ENCODE data around the gene ARHGEF19. TPM values are rescaled to one million over a fixed set of nuclear protein-coding genes. Genes with fewer than 3 reads are reported as not detected.
A peak's percentile ranks its signal among the peaks of the same experiment; 100 is the strongest.

ARHGEF19 gene
- total RNA-seq, 1 experiment from 2014 or later: 36.3 TPM

DNA sequence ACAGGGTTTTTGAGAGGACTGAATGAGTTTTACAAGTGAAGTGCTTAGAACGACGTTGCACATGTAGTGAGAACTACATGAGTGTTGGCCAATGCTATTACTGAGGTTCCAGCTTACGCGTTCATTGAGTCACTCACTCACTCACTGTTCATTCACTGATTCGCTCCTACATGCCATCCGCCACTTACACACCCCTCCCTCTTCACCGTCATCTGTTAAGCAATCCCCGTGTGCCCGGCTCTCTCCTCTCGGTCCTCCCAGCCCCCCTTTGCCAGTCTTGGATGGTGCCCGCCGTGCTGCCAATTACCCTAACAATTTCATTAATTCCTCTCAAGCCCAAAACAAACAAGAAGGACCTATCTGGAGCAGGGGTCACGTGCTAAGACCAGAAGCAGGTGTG lies 29.3 kb downstream of the ARHGEF19 start:
- Histone ChIP-seq H3K9me3 (no peaks in the 10 kb centered on the region), H3K36me3 (no peaks in the 10 kb centered on the region), H3K4me3 (no peak overlapping the region), H3K27me3 (no peaks in the 10 kb centered on the region)
- no peak for DNase-seq

DNA sequence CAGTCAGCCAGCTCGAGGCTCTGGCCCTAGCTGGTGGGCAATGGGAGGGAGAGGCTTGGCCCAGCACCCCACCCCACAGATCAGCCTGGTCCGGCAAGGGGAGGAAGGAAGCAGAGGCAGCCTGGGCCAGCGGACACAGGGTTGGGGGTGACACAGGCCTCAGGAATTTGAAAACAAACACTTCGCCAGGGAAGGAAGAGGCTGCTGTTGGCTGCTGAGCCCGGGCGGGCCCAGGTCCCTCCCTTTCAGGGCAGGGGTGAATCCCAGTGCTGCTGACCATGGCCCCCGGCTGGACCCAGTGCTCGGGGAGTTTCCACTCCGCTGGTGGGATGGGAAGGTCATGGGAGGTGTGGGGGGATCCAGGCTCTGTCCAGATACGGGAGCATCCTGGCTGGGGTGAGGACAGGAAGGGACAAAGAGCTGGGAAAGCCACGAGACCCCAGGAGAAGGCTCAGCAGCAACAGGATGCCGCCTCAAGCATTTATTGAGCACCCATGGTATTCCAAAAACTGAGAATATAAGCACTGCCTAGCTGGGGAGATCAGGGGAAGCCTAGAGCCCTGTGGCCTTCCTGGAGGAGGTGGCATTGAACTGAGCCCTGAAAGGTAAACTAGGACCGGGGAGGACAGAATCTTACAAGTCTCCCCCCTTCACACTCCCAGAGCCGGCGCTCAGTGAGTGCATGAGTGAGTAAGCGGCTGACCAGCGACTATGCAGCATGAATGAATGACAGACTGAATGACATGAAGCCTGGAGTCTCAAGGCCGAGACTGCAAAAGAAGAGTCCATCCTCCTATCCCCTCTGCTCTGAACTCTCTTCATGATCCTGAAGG lies 30.3 kb downstream of the ARHGEF19 start:
- H3K36me3 ChIP-seq: no peaks in the 10 kb centered on the region
- no peak overlapping the region for H3K4me3 ChIP-seq
- no peaks in the 10 kb centered on the region for H3K27me3 ChIP-seq
- H3K9me3 ChIP-seq: no peaks in the 10 kb centered on the region
- peak; percentile 96 for DNase-seq

DNA sequence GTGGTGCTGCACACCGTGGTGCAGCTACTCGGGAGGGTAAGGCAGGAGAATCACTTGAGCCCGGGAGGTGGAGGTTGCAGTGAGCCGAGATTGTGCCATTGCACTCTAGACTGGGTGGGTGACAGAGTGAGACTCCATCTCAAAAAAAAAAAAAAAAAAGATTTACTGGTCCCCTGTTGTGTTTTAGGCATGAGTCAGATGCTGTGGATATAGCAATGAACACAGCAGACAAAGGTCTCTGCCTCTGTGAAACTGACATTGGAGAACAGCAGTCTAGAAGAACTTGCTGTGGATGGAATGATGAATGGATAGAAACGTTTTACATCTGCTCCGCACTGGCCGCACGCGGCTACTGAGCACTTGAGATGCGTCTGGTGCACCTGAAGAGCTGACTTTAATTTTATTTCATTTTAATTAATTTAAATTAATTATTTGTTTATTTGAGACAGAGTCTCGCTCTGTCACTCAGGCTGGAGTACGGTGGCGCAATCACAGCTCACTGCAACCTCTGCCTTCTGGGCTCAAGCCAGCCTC lies 32.1 kb downstream of the ARHGEF19 start:
- Histone ChIP-seq H3K27me3 (no peaks in the 10 kb centered on the region), H3K9me3 (no peaks in the 10 kb centered on the region), H3K4me3 (no peak overlapping the region), H3K36me3 (no peaks in the 10 kb centered on the region)
- DNase-seq: no peak

DNA sequence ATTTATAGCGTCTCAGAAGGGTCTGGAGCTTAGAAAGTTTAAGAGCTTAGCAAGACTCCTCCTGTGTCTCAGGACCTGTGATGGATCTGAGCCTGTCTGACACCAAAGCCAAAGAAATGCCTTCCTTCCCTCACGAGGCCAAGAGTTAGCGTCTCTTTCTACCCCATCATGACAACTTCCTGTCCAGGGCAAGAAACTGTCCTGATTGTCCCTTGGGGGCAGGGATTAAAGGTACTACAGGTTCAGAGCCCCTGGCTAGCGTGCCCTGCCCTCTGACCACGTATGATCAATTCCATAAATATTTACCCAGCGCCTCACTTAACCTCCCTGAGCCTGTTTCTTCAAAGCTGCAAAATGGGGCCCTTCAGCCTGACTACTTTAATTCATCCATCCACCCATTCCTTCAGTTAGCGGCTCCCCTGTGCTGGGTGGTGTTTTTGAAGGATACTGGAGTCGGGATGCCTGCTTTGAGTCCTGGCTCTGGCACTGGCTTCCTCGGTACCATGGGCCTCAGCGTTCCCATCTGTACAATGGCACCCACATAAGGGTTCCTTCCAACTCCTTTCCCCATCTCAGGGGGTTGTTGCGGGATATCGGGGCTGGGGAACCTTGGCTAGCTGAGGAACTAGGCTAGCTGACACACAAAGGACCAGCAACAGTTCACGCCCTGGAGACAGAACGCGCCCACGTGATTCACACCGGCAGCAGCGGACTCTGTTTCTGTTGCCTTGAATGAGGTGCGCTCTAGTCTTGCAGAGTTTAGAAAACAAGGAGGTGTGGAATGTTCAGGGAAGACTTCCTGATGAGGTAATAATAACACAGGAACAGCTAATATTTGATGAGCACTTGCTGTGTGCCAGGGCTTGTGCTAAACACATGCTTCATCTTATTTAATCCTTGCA lies 33.6 kb downstream of the ARHGEF19 start:
- DNase-seq: no peak
- H3K36me3 ChIP-seq: no peaks in the 10 kb centered on the region
- no peaks in the 10 kb centered on the region for H3K27me3 ChIP-seq
- H3K9me3 ChIP-seq: no peaks in the 10 kb centered on the region
- no peak overlapping the region for H3K4me3 ChIP-seq

DNA sequence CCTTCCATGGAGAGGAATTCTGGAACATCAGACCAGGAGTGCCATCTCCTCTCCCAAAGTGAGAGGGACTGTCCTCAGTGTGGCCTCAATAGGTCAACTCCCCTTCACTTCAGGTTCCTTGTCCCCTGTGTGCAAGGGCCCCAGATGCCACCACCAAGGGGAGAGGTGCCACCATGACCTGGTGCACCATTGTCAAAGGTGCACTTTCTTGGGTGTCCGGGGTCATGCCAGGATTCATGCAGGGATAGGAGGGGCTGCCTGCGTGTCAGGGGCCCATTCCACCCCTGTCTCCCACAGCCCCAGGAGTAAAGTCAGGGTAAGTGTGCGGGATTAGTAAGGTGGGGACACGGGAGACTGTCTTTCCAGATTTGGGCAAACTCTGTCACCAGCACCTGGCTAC lies 35.1 kb downstream of the ARHGEF19 start:
- Histone ChIP-seq H3K27me3 (no peaks in the 10 kb centered on the region), H3K9me3 (no peaks in the 10 kb centered on the region), H3K4me3 (no peak overlapping the region), H3K36me3 (no peaks in the 10 kb centered on the region)
- no peak for DNase-seq

DNA sequence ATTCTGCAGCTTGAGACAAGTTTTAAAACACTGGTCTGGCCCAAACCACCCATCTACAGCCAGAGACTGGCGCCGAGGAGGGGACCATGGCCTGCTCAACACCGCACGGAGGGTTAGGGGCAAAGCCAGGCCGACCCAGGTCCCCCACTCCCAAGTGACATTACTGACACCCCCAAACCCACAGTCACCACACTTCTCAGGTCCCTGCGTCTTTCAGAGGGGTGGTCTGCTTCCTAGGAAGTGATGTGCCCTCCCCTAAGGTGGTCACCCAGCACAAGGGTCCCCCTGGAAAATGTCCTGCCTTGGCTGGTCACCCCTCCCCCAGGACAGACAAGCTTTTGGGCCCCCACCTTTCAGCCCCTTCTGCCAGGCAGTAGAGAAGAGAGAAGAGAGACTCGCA lies 35.8 kb downstream of the ARHGEF19 start:
- DNase-seq: no peak
- no peak overlapping the region for H3K4me3 ChIP-seq
- H3K9me3 ChIP-seq: no peaks in the 10 kb centered on the region
- H3K27me3 ChIP-seq: no peaks in the 10 kb centered on the region
- H3K36me3 ChIP-seq: no peaks in the 10 kb centered on the region

DNA sequence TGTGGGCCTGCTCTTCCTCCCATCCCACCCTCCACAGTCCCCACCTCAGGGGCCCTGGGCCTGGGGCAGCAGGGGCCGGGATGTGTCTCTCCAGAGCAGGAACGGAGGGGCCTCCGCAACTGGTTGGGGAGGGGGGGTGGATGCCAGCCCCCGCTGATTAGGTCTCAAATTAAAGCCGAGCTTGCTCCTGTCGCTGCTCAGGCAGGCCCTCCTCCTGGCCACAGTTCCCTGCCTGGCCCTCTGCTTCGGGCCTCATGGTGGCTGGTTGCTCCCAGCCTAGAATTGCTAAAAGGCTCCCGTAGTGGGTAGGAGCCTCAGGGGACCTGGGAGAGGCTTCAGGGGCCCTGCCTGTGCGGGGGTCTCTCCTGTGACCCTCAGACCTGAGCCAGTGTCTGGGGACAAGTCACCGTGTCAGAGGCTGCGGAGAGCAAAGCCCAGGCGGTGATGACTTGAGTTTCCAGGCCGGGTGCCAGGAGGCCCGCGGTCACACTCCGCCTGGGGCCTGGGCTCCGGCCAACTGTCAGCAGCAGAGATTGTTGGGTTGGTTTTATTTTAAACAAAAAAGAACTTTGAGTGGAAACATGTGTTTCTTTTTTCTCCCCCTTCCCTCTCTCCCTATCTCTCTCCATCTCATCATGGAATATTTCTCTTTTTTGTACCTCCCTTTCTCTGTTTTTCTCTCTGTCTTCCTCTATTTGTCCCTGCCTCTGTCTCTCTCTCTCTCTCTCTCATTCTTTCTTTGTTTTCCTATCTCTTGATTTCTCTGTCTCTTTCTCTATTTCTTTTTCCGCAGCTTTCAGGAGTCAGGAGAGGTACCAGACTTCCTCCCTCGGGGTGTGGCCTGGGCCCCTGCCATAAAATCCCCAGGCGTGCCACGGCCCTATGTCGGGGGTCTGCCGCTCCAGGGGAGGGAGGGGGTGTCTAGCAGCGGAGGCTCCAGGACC lies 36.6 kb downstream of the ARHGEF19 start:
- Histone ChIP-seq H3K27me3 (no peaks in the 10 kb centered on the region), H3K4me3 (no peak overlapping the region), H3K9me3 (no peaks in the 10 kb centered on the region), H3K36me3 (no peaks in the 10 kb centered on the region)
- peak; percentile 93 for DNase-seq

DNA sequence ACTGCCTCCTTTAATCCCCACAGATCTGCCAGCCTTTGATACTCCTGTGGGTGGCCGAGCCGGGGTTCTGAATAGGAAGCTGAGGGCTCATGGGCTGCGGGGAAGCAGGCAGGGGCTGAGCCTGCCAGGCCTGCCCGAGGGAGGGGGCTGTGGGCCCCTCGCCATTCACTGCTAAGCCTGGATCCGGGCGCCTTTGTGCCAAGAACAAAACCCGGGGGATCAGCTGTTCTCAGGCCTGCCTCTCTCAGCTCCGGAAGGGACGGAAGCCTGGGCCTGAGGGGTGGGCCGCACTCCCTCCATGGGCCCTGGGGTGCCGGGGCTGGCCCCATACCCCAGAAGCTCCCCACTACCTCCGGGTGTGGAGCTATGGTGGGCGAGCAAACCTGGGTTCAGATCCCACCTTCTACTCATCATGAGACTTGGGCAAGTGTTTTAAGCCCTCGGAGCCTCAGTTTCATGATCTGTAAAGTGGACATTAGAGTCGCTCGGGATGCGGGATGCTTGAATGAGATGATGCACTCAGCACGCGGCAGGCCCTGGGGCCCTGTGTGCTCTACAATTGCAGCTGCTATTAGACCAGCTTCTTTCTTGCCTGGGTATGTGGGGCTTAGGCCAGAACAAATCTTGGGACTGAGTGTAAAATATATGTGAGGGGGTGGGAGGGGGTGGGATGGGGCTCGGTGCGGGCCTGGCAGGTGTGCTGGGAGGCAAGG lies 37.4 kb downstream of the ARHGEF19 start:
- Histone ChIP-seq H3K9me3 (no peaks in the 10 kb centered on the region), H3K36me3 (no peaks in the 10 kb centered on the region), H3K4me3 (no peak overlapping the region), H3K27me3 (no peaks in the 10 kb centered on the region)
- DNase-seq: no peak

DNA sequence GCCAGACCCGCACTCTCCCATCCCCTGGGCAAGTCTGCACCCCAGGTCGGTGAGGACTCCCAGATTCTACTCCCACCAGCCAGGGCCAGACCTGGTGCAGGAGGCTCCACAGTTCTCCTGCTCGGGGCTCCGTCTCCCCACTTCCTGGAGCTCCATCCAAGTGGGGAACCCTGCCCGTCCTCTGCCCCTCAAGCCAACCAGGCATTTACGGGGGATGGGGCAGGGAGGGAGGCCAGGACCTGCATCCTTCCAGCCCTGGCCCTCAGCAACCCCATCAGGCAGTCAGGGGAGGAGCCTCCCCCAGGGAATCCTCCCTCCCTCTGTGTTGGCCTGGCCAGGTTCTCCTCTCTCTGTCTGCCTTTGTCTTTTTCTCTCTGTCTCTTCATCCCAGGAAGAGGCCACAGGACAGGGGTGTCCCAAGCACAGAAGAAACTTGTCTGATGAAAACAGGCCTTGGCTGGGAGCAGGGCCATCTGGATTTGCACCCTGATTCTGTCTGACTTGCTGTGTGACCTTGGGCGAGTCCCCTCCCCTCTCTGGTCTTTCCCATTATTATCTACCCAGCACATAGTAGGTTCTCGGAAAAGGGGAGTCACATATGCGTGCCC lies 38.1 kb downstream of the ARHGEF19 start:
- Histone ChIP-seq H3K9me3 (no peaks in the 10 kb centered on the region), H3K27me3 (no peaks in the 10 kb centered on the region), H3K36me3 (no peaks in the 10 kb centered on the region), H3K4me3 (no peak overlapping the region)
- no peak for DNase-seq

DNA sequence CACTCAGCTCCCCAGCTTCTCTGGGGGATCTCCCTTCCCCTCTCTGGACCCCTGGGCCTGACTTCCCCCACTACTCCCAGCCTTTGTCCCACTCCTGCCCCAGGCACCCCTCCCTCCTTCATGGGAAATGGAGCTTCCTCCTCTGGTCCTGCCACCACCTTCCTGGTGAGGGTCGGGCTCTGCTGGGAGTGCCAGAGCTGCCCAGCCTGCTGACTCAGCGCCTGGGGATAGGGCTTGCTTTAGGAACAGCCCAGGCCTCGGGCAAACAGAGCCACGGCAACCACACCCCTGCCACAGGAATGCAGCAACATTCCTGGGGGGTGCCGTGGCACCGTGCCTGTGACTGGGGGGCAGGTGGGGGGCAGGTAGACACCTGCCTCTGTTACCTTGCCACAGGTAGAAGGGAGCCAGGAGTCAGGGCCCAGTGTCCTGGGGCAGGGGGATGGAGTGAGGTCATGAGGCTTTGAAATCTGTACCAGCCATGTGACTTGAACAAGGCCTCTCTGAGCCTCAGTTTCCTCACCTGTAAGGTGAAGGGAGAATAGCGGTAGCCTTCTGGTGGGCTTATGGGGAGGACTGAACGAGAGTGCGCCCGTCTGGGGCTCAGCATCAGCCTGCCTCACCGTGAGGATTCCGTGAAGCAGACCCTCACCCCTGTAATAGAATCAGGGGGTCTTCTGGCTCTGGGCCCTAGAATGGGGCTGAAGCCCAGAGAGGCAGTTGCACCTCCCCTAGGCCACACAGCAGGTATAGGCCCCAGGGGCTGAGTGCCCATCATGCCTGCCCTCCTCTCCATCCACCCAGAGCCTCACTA lies 38.8 kb downstream of the ARHGEF19 start:
- Histone ChIP-seq H3K4me3 (no peak overlapping the region), H3K27me3 (no peaks in the 10 kb centered on the region), H3K9me3 (no peaks in the 10 kb centered on the region), H3K36me3 (no peaks in the 10 kb centered on the region)
- DNase-seq: peak; percentile 91

DNA sequence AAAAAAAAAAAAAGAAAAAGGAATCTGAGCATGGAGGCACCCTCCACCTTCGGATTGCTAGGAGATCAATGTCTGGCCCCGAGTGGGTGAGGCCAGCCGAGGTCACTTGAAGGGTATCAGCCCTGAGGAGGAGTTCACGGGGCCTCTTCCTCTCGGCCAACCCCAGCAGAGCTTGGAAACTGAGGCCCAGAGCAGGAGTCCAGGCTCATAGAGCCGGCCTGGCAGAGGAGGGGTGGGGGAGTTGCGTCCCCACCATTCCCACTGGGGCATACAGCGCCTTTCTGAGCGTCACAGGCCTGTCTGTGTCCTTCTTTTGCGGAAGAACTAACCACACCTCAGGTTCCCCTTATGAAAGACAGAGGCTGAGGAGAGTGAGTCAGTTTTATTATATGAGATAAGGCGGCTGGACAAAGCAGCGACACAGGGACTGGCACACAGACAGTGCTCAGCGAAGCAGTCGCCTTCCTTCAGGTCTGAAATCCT lies 39.4 kb downstream of the ARHGEF19 start:
- Histone ChIP-seq H3K27me3 (no peaks in the 10 kb centered on the region), H3K36me3 (no peaks in the 10 kb centered on the region), H3K9me3 (no peaks in the 10 kb centered on the region), H3K4me3 (no peak overlapping the region)
- no peak for DNase-seq

DNA sequence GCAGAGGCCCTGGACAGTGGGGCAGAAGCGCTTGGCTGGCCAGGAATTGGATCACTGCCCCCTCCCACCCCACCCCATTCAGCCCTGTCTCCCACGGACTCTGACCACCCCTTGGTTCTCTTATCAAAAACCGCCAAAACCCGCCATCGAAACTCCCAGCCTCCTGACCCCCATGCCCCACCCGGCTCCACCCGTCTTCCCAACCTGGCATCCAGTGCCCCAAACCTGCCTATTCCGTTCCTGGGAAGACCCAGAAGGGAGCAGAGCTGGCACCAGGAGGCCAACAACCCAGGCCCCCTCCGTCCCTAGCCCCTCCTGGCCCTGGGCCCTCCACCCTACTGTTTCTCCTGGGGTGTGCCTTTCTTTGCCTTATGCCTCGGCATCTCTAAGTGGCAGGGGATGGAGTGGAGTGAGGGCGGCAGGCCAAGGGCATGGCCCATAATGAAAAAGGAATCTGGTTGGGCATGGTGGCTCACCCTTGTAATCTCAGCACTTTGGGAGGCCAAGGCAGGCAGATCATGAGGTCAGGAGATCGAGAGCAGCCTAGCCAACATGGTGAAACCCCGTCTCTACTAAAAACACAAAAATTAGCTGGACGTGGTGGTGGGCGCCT lies 40.1 kb downstream of the ARHGEF19 start:
- Histone ChIP-seq H3K4me3 (no peak overlapping the region), H3K9me3 (no peaks in the 10 kb centered on the region), H3K36me3 (no peaks in the 10 kb centered on the region), H3K27me3 (no peaks in the 10 kb centered on the region)
- DNase-seq: no peak

DNA sequence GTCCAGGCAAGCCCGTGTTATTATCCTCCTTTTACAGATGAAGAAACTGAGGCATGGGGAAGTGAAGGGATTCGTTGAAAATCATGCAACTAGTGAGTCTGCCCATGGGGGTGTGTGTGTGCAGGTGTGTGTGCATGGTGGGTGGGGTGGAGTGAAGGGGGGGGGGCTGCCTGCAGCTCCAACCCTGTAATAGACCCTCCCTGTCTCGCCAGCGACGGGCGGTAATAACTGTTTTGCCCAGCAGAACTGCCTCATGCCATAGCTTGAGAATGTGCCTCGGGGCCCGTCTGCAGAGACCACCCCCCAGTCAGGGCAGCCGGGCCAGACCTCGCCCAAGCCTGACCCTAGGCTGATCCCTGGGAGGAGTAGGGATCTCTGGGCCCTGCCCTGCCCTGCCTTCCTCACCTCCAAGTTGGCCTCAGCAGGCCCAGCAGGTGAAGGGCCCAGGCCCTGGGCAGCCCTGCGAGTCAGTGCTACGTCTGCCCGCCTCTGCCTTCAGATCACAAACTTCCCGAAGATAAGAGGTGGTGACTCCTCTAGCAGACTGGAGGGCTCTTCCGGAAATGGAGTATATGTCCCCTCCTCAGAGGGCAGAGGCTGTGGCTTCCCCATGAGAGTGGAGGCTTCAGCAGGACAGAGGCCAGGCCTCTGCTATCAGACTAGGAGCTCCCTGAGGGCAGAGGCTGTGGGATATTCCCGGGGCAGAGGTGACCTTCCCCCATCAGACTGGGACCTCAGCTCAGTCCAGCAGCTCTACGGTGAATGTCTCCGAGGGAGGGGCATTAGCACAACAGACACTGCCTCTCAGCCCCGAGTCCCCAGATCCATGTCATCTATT lies 40.9 kb downstream of the ARHGEF19 start:
- Histone ChIP-seq H3K36me3 (no peaks in the 10 kb centered on the region), H3K27me3 (no peaks in the 10 kb centered on the region), H3K9me3 (no peaks in the 10 kb centered on the region), H3K4me3 (no peak overlapping the region)
- DNase-seq: no peak

DNA sequence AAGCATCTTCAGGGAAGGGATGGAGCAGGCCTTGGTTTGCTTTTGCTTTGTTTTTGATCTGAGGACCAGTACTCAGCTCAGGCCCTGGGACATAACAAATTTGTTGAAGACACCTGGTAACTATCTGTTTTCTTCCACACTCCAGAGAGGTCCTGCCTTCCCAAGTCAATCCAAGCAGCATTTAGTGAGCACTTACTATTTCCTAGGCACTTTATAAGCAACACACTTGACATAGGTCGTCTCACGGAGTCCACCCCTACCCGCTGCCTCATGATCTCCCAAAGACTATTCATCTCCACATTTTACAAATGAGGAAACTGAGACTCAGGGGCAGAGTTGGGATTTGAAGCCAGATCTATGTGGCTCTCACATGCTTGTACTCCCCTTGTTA lies 42.2 kb downstream of the ARHGEF19 start:
- DNase-seq: no peak

More for the DNA sequence above, 42.2 kb downstream of the ARHGEF19 start:
- Histone ChIP-seq H3K9me3 (no peaks in the 10 kb centered on the region), H3K4me3 (no peak overlapping the region), H3K36me3 (no peaks in the 10 kb centered on the region), H3K27me3 (no peaks in the 10 kb centered on the region)
